ENCODE results near the gene FDXR.
A peak's percentile ranks its signal among the peaks of the same experiment; 100 is the strongest.

Gene FDXR

GRCh38 chr17:74898376-74898946, 25.7 kb upstream of the FDXR start:
- no peak for DNase-seq

- no peak for DNase-seq
Observed at GRCh38 chr17:74893936-74894671, 21.3 kb upstream of the FDXR start.

- no peak for DNase-seq
Observed at GRCh38 chr17:74892974-74893911, 20.4 kb upstream of the FDXR start, which contains the start of gene FADS6. Gene FADS6, minus strand, starts transcription at chr17:74893633. Its CDS starts 38 bp downstream, at chr17:74893595.

- DNase-seq = no peak
Observed at GRCh38 chr17:74892013-74892841, 19.4 kb upstream of the FDXR start.

GRCh38 chr17:74890554-74890953, 17.8 kb upstream of the FDXR start:
- no peak for DNase-seq

- DNase-seq = no peak
Observed at GRCh38 chr17:74888469-74888868, 15.7 kb upstream of the FDXR start.

GRCh38 chr17:74883241-74883745, 10.5 kb upstream of the FDXR start:
- DNase-seq = no peak

GRCh38 chr17:74882517-74883240, 9.9 kb upstream of the FDXR start:
- DNase-seq = no peak

- DNase-seq = no peak
Observed at GRCh38 chr17:74881073-74881472, 8.3 kb upstream of the FDXR start.

GRCh38 chr17:74879308-74879707, 6.5 kb upstream of the FDXR start:
- DNase-seq = no peak

- no peak for DNase-seq
Observed at GRCh38 chr17:74878658-74879057, 5.9 kb upstream of the FDXR start.

- no peak for DNase-seq
Observed at GRCh38 chr17:74877592-74878548, 5.1 kb upstream of the FDXR start.

- no peak for DNase-seq
Observed at GRCh38 chr17:74875977-74876593, 3.3 kb upstream of the FDXR start.

GRCh38 chr17:74875155-74875976, 2.6 kb upstream of the FDXR start:
- no peak for DNase-seq

- DNase-seq = no peak
Observed at GRCh38 chr17:74874615-74875037, 1.8 kb upstream of the FDXR start.

GRCh38 chr17:74873874-74874614, 1.2 kb upstream of the FDXR start:
- no peak for DNase-seq

- DNase-seq = peak; percentile 100
Observed at GRCh38 chr17:74873037-74873873, 461 bp upstream of the FDXR start.

All from left hindlimb (tissue), 1 donor.